Ovary (tissue), 3 donors: ENCODE data around the gene SLC4A5.

Experiments used
- EP300 ChIP-seq: sonication (generic); formaldehyde crosslinking; IDR thresholded peaks from one replicate; pipeline ENCODE4 v1.6.1; 2017; ENCODE audit warnings: antibody characterized with exemption
- POLR2A ChIP-seq: fragments of 450-650 bp; IDR thresholded peaks from one replicate; pipeline ENCODE4 v1.6.1; 2017; ENCODE audit warnings: antibody characterized with exemption, mild to moderate bottlenecking, moderate library complexity
- TF ChIP-seq, protein P1 (sequence below), 3 donors: fragments of 450-650 bp in 2 of 3; fragments of 200-600 bp in 1 of 3; IDR thresholded peaks; one replicate each; pipeline versions ENCODE4 v1.5.1 to v1.8.0; 2016 to 2022; ENCODE audit warnings: antibody characterized with exemption in 3 of 3, mild to moderate bottlenecking in 1 of 3
- donor health status: DM: no; HTN: no; CAD: no.

DNA sequence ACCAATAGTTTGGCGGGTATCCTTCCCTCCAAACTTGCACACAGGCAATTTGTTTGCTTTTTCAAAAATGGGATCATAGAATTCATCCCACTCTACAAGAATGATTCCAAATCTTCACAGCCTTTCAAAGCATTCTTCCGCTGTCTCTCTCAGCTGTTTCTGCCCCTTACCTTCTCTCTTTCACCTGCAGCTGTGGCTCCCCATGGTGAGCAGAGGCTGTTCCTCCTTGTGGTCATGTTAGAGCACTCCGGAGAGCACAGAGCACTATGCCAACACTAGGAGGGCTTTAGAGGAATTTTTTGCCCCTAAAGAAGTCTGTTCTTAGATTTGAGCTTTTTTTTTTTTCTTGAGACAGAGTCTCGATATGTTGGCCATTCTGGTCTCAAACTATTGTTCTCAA, 114.4 kb downstream of the SLC4A5 start:
- TF ChIP-seq POLR2A = no peak
- TF ChIP-seq, protein P1, sequence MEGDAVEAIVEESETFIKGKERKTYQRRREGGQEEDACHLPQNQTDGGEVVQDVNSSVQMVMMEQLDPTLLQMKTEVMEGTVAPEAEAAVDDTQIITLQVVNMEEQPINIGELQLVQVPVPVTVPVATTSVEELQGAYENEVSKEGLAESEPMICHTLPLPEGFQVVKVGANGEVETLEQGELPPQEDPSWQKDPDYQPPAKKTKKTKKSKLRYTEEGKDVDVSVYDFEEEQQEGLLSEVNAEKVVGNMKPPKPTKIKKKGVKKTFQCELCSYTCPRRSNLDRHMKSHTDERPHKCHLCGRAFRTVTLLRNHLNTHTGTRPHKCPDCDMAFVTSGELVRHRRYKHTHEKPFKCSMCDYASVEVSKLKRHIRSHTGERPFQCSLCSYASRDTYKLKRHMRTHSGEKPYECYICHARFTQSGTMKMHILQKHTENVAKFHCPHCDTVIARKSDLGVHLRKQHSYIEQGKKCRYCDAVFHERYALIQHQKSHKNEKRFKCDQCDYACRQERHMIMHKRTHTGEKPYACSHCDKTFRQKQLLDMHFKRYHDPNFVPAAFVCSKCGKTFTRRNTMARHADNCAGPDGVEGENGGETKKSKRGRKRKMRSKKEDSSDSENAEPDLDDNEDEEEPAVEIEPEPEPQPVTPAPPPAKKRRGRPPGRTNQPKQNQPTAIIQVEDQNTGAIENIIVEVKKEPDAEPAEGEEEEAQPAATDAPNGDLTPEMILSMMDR (IDR thresholded peaks at IDR 0.05) = no peak
- no peak for TF ChIP-seq EP300
